ENCODE data around the gene FGFBP1.
"Not testable (repeated sequence)": the region's sequence is repeated elsewhere in the genome, so short reads cannot be mapped to it uniquely, and the experiment has no call there.

FGFBP1 gene

DNA sequence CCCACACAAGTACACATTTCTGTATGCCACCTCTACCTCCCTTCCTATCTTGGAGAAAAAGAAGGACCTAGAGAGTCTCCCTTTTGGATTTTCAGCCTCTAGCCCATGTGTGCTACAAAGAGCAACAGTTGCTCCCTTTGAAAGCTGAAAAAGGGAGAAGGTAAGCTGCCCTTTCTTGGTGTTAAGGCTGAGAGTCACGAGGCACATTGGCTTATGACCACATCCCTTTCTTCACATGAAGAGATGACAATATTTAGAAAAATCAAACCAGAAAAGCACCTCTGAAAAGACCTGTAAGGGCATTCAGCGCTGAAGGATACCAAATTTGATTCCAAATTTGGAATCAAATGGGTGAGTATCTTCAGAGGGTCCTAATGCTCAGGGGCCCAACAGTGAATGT, 6.4 kb upstream of the FGFBP1 start:
- no peak for DNase-seq

DNA sequence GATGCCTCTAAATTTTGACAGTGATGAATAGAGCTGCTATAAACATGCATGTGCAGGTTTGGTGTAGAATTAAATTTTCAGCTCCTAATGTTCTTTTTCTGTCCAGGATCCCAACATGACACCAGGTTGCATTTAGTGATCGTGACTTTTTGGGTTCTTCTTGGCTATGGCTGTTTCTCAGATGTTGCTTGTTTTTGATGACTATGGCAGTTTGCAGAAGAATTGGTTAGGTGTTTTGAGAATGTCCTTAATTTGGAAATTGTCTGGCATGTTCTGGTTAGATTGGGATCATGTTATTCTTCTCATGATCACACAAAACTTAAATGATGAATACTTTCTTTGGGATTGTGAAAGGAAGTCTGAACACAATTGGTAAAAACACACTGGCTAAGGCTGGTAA, 3.7 kb upstream of the FGFBP1 start:
- no peak for DNase-seq

DNA sequence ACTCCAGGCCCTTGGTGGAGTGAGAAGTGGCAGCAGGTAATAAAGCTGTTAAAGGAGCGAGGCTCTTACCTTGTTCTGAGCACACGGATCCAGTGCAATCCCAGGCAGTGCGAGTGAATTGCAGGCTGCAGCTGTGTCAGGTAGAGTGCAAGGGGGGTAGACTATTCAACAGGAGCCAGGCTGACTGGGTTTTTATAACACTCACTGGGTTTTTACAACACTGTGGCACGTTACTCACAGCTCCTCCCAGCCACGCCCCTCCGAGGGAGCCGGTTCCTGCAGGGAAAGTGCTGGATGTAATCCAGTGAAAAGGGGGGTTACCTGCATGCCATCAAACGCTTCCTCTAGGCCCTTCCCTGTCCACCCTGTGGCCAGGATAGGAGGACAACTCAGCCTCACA, 358 bp downstream of the FGFBP1 start:
- DNase-seq = peak; percentile 80

DNA sequence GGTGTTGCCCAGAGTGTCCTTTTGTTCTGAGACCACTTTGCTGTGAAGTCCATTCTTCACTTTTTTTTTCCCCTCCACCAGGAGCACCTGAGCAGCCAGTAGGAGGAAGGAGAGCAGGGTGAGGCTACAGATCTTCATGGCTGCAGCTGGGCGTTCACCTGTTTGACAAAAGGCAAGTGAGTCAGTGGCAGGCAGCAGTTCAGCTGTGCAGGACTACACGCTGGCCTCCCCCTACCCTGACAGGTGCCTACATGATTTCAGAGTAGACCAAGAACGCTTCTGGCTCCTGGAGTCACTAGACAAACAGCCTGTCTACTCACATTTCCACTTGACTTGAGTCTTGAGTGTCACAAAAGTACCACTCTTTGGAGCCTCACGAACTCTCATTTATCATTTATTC, 2.0 kb downstream of the FGFBP1 start:
- DNase-seq = peak; percentile 93

DNA sequence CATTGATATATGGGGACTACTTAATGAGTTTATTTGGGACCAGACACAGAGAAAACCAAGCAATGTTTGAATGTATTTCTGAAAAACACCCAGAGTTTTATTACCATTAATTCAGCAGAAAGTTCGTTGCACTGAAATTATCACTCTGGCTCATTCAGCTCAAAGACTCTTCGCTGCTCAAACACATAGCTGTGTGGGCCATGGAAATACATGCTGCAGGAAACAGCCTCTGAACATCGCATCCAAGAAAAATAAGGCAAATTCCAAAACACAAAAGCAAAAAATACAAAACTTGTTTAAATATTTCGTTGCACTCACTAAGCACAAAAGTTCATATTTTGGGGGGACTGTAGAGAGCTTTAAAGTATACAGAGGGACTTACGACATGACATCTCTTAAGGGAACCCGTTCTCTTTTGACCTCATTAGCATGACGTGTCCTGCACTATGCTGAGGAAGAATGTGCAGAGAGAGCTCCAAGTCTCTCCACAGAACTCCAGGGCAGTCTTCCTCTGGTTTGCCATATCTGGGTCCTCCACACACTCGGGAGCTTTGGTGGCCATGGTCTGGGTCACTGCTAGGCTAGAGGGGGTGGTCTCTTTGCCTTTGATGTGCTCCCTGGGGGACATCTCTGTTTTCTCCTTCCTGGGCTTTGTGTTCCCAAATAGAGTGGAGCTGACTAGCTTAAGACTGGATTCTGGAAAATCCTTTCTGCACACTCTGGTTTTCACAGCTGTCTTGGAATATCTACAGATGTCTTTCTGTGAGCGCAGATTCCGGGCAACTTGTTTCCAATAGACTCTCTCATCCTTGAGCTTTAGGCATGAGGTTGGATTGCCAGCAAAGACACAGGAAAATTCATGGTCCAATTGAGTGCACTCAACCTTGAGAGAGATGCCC, 2.8 kb downstream of the FGFBP1 start:
- DNase-seq = peak; percentile 68

DNA sequence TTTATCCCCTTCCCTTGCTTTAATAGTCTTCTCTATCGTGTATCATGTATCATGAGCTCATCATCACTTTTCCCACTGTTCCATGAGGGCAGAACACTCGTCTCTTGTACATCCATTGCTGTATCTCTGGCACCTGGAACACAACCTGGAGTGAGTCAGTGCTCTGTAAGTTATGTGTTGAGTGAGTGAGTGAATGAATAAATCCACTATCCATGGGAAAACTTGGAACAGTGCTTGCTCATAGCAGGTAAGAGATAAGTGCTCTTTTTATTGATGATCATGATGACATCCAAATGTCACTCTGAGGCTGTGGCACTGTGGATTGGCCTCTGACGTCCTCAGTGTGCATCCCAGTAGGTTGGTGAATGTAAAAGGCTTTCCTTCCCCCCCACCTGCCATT, 4.3 kb downstream of the FGFBP1 start:
- DNase-seq = no peak

DNA sequence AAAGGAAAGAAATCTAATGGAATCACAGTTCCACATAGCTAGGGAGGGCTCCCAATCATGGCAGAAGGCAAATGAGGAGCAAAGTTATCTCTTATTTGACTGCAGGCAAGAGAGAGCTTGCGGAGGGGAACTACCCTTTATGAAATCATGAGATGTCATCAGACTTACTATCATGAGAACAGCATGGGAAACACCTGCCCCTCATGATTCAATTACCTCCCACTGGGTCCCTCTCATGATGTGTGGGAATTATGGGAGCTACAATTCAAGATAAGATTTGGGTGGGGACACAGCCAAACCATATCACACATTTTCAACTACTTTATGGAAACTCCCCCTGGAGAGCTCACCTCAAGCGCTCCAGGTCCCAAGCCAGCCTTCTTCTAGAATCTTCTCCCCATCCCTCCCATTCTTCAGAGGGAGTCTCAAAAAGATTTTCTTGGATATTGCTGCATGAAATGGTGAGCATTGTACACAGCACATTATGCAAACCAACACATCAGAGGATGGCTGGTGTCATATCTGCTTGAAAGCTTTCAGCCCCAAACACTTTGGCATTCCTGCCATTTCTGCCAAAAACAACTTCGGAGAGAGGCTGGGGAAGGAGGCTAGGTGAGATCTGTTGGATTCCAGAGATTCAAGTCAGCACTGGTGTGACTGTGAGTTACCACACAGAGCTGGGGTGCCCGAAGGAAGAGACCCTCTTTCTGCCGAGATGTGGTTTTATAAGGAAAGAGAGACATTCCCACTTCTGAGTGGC, 6.9 kb downstream of the FGFBP1 start:
- no peak for DNase-seq

DNA sequence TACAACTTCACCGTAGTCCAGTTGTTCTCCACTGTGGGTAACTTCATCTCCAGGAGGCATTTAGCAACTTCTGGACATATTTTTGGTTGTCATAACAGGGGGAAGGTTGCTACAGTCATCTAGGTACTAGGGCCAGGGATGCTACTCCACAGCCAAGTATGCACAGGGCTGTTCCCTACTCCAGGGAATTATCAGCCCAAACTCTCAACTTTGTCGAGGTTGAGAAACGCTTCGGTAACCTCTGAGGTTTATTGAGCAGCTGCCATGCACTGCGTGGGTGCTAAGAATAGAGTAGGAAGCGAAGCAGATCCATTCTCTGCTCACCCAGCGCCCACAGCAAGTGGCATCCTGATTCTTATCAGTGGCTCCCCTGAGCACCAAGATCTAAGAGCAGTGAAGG, 8.2 kb downstream of the FGFBP1 start:
- DNase-seq = no peak

DNA sequence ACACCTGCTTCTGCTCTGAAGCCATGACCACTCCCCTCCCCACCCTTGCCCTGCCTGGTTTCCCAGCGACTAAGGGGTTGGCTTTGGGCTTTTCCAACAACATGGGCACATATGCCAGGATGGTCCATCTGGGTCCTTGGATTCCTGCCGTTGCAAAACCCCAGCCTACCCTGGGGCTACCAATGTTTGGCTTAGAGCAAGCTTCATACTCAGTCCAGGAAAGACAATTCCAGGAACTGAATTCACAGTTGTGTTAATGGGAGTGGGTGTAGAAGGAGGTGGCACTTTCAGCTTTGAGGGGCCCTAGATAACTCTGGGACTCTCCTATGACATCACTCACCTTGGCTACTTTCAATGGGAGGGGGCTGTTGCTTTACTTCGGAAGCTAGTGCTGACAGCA, 9.0 kb downstream of the FGFBP1 start:
- no peak for DNase-seq

DNA sequence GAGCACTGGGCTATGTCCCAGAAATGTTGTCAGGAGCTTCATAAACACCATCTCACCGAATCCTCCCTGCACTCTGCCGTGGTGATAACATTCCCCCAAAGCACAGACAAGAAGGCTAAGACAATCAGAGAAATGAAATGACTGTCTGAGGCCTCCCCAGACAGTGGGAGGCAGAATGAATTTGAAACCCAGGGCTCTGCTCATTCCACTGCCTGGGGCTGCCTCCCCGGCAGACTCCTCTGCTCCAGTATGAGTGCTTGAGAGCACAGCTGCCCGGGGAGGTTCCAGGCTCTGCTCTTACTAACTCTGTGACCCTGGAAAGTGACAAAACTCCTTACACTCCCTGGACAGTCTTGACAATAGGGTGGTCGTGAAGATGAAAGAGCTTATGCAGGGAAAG, 9.7 kb downstream of the FGFBP1 start:
- DNase-seq = no peak

DNA sequence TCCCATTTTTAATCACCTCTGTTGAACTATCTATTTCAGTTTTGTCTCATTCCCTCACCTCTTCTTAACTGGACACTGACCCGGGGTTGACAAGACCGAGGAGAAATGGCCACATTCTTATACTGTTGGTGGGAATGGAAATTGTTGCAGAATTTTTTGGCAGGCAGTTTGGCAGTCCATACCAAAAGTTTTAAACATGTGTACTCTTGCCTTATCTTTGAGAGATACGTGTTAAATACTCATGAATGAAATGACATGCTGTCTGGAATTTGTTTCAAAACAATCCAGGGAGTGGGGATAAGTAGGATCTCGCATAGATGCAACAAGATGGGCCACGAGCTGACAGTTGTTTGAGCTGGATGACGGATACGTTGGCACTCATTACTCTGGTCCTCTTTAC, 12.1 kb downstream of the FGFBP1 start:
- no peak for DNase-seq

DNA sequence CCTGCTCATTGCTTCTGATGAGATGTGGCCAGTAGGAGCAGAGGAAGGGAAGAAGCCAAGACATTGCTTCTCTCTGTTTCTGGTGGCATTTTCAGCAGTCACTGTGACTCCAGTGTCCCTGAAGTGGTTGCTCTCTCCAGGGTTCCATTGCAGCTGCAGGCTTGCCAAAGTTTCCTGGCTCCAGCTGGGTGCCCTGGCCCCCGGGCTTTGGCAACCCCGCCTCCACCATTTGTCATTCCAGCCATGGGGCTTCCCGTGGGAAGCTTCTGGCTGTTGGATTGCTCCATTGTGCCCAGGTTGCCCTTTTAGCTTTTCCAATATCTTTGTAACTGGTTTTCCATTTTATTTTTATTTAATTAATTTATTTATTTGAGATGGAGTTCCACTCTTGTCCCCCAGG, 12.7 kb downstream of the FGFBP1 start:
- no peak for DNase-seq

DNA sequence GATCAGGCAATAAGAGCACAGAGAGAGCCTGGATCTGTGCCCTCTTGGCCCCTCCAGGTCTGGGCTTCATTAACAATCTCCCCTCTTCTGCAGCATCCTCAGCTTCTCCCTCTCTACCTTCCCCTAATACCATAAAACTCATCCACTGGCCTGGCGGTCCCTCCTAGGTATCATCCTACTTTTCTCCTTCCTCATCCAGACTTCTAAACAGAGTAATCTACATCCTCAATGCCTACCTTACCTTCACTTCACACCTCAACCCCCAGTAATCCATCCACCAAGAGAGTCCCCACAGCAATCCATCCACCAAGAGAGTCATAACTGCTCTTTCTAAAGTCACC, 17.0 kb downstream of the FGFBP1 start:
- DNase-seq = no peak

DNA sequence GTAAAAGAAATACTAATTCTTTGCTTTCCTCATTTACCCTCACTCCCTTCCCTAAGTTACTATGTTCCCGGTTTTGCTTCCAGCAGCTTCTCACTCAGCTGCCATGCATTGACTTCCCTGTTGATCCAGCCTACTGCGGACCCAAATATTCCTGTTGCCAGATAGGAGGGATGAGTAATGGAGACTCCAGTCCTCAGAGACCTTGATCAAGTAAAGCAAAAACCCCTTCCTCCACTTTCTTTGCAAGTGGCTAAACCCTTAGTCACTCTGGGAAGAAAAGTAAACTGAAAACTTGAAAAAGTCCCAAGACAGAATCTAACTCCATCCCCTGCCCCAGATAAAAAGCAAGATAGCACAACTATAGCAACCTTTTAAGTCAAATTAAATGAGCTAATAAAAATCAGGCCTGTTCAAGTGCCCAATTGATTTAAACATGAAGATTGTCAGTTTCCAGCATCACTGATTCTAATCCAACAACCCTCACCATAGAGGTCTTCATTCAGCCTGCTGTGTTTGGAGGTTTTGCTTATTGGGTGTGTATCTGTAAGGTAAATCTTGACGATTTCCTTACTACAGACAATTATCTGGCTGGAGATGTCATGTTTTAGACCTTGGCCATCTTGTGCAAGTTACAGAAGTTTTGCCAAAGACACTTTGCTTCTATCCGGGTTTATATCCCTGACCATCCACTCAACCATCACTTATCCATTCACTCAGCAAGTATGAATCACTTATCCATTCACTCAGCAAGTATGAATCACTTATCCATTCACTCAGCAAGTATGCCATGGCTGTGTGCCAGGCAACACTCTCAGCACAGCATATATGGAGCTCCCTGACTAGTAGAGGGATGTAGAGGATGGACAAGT, 17.6 kb downstream of the FGFBP1 start:
- no peak for DNase-seq

DNA sequence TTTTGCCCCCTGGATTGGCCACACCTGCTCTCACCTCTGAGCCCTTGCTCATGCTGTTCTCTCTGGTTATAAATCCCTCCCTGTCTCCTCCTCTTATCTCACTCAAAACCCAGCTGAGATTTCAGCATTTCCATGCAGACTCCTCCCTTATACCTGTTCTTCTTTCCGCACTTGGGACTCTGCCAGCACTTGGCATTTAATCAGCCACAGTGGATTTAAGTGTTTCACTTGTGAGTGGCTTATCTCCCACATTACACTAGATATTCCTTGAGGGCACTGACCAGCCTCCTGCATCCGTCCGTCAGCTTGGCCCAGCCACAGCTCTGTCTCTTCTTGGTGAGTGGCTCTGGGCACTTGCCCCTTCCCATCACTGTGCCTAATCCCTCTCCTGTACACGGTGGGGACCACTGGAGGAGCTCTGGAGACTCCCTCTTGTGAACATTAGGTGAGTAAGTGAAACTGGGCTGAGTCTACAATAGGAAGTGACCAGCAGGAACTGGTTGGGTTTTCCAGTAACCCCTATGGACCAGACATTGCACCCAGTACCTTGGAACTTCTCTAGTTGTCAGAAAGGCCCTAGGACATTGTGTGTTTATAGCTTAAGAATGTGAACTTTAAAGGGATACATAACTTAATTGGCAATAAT, 19.9 kb downstream of the FGFBP1 start:
- DNase-seq = peak; percentile 33

DNA sequence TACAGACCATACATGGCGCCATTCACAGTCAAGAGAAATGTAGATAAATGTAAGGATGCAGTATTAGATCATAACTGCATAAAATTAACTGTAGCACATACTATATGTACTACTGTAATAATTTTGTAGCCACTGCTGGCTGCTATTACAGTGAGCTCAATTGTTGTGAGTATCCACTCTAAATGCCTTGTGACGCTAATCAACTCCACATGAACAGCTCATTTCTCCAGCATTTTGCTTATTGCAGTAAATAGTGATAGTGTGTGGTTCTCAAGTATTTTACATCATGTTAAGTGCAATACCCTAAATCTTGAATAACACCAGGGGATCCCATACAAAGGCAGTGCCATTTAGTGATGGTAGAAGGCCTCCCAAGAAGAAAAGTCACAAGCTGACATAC, 21.2 kb downstream of the FGFBP1 start:
- no peak for DNase-seq

DNA sequence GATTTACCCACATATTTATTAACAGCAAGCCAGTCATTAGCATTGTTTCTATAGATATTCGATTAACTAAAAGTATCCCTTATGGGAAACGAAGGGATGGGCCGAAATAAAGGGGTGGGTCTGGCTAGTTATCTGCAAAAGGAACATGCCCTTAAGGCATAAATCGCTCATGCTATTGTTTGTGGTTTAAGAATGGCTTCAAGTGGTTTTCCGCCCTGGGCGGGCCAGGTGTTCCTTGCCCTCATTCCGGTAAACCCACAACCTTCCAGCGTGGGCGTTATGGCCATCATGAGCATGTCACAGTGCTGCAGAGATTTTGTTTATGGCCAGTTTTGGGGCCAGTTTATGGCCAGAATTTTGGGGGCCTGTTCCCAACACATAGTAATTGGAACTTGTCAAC, 22.2 kb downstream of the FGFBP1 start:
- not testable (repeated sequence) for DNase-seq

DNA sequence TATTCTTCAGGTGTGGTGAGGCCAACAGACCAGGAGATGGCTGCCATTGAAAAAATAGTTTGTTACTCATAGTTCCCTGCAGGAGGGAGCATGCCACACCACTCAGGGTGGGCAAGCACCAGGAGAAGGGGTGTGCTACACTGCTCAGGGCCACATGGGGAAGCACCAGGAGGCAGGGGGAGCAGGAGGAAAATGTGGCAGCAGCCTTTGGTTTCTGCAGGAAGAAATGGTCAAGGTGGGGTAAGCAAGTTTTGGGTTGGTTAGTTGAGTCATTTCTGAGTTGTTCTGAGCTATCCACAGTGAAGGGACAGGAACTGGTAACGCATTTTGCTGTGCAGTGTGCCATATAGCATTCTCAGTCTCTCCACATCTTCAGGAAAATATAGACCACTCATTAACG, 23.8 kb downstream of the FGFBP1 start:
- no peak for DNase-seq

DNA sequence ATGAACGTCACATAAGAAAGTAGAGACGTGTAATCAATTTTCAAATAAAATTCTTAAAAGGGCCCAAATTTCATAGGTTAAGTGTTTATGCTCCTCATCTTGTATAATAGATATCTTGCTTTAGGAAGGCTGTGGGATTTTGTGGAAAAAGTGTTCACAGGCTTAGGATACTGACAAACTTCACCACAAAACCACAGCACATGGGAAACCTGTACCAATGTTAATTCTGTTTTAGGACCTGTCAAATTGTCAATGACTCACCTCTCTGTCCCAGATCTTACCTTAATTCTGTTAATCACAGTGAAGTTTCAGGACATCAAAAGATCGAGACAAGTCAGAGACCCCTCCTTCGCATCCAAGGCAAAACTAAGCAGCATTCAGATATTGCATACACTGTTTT, 24.2 kb downstream of the FGFBP1 start:
- no peak for DNase-seq

DNA sequence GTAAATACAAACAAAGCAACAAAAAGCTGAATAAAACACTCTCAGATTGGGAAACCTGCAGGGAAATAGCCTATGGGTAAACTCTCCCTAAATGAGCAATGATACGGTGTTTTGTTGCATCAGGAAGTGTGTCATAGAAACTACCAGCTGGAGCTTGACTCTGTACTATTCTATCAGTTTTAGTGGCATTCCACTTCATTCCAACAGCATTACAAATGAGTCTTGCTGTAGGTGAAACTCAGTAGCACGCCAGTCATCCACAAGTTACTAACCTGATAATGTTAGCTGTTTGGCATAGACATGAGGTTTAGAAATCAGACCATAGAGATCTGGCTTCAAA, 24.9 kb downstream of the FGFBP1 start:
- no peak for DNase-seq

DNA sequence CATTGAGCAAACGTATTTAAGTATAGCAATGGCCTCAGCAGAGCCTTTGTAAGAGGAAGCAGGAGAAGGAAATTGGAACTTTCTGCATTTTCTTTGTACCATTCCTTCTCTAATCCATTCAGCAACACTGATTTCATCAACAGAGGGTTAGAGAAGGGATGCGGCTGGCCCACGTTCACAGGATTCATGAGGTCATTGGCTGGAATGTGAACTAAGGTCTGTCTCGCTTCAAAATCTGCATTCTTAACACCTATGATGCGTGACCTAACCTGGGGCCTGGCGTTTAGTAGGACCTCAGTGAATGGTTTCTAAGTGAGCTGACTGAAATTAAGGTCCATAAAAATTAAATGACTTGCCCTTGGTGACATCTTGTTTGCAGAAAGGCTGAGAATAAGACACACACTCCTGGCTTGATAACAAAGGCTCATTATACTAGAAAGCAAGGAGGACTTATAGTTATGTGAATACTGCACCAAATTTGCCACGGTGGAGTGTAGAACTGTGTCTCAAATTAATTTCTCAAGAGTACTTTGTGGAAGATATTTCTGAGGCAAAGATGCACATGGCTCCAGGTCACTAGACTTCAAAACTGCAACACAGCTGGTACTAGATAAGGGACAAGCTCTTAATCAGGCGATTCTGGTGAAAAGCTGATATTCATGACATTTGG, 25.4 kb downstream of the FGFBP1 start:
- DNase-seq = no peak

DNA sequence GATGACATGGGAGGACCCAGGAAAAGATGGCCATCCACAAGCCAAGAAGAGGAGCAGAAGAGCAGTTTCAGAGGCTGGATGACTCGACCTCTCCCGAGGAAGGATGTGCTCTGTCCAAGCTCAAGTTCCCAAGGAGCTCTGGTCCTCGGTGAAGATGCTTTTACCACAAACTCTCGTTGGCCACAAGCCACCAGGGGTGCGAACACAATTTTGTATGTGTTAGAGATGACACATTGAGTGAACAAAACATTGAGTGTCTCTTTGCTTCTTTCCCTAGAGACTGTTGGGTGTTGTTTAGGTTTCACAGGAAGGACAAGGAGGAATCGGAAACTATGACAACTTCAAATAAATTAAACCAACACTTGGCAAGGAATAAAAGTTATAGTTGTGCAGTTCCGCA, 26.3 kb downstream of the FGFBP1 start:
- DNase-seq = no peak
